ENCODE results near the gene FAR1.

FAR1 gene

DNA sequence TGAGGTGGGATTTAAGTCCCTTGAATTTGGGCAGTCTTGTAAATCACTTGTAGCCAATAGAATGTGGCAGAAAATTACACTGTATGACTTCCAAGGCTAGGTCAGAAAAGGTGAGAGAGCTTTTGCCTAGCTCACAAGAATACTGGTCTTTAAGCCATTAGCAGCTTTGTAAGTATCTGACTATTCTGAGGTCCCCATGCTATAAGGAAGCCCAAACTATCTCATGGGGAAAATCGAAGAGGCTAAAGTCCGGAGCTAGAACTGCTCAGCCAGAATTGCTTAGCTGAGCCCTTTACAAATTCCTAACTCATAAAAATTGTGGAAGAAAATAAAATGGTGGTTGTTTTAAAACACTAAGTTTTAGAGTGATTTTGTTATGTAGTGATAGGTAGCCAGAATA, 13.0 kb downstream of the FAR1 start:
- TF ChIP-seq ZNF274 (IDR thresholded peaks at IDR 0.05; ENCODE audit: low read depth, low read length) = no peak
- H3K4me3 ChIP-seq (ENCODE audit: low read length) = no peak overlapping the region

DNA sequence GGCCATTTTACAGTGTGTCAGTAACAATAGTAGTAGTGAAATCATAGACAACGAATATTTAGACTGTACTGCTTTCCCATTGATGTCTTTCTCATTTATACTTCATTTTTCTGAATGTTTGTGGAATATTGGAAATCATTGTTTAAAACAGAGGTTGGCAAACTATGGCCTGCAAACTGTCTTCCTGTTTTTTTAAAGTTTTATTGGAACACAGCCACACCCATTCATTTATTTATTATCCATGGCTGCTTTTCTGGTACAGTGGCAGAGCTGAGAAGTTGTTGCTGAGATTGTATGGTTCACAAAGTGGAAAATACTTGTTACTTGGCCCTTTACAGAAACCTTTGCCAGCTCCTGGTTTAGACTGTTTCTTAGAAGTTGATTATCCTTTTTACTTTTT, 13.7 kb downstream of the FAR1 start:
- no peak overlapping the region for H3K4me3 ChIP-seq (ENCODE audit: low read length)
- TF ChIP-seq ZNF274 (IDR thresholded peaks at IDR 0.05; ENCODE audit: low read depth, low read length) = no peak

DNA sequence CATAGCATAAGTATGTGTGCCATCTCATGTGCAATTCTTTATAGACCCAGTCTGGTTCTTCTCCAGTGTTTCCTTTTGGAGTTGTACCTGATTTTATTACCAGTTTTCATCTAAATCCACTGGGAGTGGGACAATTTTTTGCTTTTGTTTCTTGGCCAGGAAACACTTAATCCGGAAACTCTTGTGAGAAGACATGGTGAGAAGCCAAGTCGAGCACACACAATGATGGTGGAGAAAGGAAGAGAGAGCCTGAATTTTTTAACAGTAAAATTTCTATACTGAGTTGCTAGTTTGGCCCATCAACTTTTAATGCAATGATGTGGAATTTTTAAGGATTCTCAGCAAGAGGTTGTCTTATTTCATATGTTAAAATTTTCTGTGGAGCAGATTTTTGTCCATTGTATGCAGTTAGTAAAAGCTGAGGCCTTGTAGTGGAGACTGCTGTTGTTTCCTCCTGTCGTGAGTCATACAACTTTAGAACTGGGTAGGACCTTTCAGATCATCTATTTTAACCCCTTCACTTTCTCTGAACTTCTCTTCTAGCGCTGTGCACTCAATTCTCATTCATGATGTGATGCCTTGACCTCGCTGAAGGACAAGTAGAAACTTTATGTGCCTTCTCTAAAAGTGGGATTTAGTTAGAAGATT, 17.1 kb downstream of the FAR1 start:
- TF ChIP-seq ZNF274 (IDR thresholded peaks at IDR 0.05; ENCODE audit: low read depth, low read length) = no peak
- H3K4me3 ChIP-seq (ENCODE audit: low read length) = no peak overlapping the region

DNA sequence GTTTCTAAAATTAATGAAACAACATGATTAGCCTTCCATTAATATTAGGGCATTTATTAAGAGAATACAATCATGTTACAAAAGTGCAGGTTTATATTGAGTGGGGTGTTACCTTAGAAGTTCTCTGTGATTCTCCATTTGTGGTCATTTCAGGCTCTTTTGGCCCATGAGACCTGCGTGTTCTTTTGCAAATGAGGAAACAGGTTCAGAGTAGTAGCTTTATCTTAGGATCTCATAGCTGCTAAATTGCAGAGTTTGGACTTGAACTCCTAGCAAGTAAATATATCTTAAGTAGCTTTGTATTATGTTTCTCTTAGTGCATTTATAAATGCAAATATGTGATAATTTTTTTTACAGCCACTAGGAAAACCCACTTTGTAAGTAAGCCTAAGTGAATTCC, 18.3 kb downstream of the FAR1 start:
- no peak for TF ChIP-seq ZNF274 (IDR thresholded peaks at IDR 0.05; ENCODE audit: low read depth, low read length)
- no peak overlapping the region for H3K4me3 ChIP-seq (ENCODE audit: low read length)

DNA sequence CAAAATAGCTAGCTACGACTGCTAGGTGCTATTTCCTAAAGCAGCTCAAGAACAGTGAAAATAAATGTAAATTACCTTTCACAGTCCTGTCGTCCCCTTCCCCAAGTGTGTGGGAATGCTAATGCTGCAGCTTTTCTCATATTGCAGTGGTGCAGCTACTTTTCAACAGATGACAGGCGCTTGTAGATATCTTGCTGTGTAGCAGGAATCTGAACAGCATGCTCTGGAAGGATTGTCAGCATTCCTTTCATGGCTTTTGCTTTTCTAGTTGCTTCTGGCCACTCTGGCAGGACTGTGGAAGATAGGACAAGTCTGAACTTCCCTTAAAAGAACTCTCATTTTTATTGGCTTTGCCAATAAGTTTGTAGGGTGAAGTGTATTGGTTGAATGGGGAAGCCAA, 18.8 kb downstream of the FAR1 start:
- no peak for TF ChIP-seq ZNF274 (IDR thresholded peaks at IDR 0.05; ENCODE audit: low read depth, low read length)

DNA sequence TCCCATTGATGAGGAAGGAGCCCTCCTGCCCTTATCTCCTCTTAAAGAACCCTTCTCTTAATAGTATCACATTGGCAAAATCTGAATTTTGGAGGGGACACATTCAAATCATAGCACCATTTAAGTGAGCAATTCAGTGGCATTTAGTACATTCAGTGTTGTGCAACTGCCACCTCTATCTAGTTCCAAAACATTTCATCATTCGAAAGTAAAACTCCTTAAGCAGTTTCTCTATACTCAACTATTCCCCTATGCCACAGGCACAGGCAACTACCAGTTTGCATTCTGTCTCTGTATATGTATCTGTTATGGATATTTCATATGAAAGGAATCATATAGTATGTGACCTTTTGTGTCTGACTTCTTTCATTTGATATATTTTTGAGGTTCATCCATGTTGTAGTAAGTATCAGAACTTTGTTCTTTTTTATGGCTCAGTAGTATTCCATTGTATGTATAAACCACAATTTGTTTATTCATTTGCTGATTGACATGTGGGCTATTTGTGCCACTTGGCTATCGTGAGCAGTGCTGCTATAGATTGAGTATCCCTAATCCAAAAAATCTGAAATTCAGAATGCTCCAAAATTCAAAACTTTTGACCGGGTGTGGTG, 22.9 kb downstream of the FAR1 start:
- no peak overlapping the region for H3K4me3 ChIP-seq (ENCODE audit: low read length)
- no peak for TF ChIP-seq ZNF274 (IDR thresholded peaks at IDR 0.05; ENCODE audit: low read depth, low read length)

More for the DNA sequence above, 18.8 kb downstream of the FAR1 start:
- H3K4me3 ChIP-seq (ENCODE audit: low read length) = no peak overlapping the region

DNA sequence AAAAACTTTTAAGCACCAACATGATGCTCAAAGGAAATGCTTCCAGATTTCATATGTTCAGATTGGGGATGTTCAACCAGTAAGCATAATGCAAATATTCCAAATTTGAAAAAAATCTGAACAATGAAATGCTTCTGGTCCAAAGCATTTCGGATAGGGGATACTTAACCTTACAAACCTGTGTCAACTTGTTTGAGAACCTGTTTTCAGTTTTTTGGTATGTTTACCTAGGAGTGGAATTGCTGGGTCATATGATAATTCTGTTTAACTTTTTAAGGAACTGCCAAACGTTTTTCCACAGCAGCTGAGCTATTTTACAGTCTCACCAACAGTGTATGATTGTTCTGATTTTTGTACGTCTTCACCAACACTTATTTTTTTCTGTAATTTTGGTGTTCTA, 23.7 kb downstream of the FAR1 start:
- no peak for TF ChIP-seq ZNF274 (IDR thresholded peaks at IDR 0.05; ENCODE audit: low read depth, low read length)
- no peak overlapping the region for H3K4me3 ChIP-seq (ENCODE audit: low read length)

DNA sequence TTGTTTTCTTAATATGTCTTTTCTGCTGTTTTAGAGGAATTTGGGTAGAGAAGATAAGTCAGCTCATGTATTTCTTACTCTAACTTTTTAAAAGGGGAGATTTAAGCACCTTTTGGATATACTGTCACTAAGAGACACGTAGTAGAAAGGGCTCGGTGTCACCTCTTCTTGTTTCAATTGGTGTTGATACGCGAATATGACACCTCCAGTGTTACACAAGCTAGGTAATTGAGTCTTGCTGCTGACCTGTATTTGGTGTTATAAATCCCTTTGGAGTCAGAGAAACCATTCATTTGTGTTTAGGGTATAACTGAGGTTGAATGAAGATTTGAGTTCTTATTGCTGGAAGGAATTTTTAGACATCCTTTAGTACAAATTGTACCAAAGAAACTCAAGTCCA, 25.6 kb downstream of the FAR1 start:
- no peak for TF ChIP-seq ZNF274 (IDR thresholded peaks at IDR 0.05; ENCODE audit: low read depth, low read length)
- no peak overlapping the region for H3K4me3 ChIP-seq (ENCODE audit: low read length)

DNA sequence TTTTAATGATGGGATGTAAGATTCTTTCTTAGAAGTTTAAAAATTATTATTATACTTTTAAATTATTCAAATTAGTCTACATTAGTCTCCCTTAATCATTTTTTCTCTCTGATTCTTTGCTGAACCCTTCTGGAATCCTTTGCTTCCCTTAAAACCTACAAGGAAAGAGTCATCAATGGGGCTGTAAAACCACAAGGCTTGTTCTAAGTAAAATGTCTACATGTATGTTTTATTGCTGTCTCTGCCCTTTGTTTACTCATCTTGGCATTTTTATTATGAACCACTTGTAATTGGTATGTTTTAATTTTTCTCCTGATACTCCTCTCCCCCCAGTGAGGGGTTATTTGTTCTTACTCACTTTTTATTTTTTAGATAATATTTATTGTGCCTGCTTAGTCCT, 27.4 kb downstream of the FAR1 start:
- TF ChIP-seq ZNF274 (IDR thresholded peaks at IDR 0.05; ENCODE audit: low read depth, low read length) = no peak
- H3K4me3 ChIP-seq (ENCODE audit: low read length) = no peak overlapping the region

DNA sequence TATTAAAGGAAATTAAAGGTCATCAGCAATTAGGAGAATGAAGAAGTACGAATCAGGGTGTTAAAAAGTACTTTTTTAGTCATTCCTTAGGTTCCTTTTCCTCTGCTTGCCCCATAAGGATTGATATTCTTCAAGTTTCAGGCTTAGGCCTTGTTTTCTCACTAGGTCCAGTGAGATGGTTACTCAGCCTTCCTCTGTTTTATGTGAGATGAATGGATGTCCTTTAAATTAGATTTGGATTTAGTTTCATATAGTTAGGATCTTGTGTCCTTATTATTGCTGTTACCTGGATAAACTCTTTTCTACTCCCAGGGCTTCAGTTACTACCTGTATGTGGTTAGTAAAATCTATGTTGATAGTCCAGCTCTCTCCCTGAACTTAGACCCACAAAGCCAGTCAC, 29.2 kb downstream of the FAR1 start:
- H3K4me3 ChIP-seq (ENCODE audit: low read length) = no peak overlapping the region

DNA sequence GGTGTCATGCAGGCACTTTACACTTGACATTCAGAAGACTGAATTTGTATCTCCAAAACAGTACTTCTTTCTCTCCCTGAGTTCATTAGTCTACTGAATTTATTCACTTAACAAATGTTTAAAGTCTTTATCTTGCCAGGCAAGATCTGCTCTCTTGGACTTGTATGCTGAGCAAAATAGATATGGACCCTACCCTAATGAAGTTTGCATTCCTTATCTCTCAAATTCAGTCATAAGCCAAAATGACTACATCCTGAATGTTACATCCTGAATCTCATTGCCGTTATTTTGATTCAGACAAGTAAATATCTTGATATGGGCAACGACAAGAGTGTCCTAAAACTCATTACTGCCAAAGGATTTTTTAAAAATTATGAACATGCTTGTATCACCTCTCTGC, 29.7 kb downstream of the FAR1 start:
- TF ChIP-seq ZNF274 (IDR thresholded peaks at IDR 0.05; ENCODE audit: low read depth, low read length) = no peak

More for the DNA sequence above, 29.2 kb downstream of the FAR1 start:
- no peak for TF ChIP-seq ZNF274 (IDR thresholded peaks at IDR 0.05; ENCODE audit: low read depth, low read length)

DNA sequence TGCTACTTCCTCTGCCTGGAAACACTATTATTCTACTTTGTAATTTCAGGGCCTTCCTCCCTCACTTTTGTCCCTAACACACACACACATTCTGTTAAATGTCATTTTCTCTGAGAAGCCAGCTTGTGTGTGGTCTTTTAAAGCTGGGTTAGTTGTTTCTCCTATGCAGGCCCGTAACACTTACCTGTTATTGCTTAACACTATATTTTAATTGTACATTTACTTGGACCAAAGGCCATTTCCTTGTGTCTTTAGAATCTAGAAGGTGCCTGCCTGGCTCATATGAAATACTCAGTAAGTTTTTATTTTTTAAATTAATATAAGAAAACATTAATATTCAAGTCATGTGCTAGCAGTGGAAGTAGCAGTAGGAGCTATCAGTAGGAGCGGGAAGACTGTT, 30.6 kb downstream of the FAR1 start:
- TF ChIP-seq ZNF274 (IDR thresholded peaks at IDR 0.05; ENCODE audit: low read depth, low read length) = no peak
- no peak overlapping the region for H3K4me3 ChIP-seq (ENCODE audit: low read length)

More for the DNA sequence above, 29.7 kb downstream of the FAR1 start:
- H3K4me3 ChIP-seq (ENCODE audit: low read length) = no peak overlapping the region

DNA sequence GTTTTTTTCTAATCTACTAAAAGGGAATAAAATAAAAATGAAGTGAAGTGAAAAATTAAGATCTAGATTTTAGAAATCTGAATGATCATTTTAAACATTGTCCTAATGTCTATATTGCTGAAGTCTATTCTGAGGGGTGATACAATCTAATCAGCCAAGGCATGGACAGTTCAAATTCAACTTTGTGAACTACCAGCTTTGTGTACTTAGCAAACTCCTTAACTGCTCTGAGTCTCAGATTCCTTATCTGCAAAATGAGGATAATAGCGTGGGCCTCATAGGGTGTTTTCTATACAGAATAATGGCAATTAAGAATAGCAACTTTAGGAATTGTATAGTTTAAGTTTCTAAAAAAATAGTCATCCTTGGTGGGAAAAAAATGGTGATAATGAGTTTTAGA, 31.4 kb downstream of the FAR1 start:
- no peak for TF ChIP-seq ZNF274 (IDR thresholded peaks at IDR 0.05; ENCODE audit: low read depth, low read length)
- H3K4me3 ChIP-seq (ENCODE audit: low read length) = no peak overlapping the region

DNA sequence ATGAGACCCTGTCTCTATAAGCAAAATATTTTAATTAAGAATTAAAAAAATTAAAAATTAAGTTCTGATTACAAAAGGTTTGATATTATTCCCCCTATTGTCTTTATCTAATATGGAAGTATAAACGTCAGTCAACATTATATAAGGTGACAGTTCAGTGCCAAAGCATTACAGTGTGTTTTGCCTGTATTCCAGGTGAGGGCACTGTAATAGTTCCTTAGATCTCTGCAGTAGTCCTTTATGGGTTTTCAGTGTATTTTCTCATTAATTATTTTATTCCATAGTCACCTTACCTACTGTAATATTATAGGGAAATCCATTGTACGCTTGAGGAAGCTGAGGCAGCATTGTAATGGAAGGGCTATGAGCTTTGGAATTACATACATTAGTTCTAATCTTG, 33.0 kb downstream of the FAR1 start:
- no peak for TF ChIP-seq ZNF274 (IDR thresholded peaks at IDR 0.05; ENCODE audit: low read depth, low read length)
- H3K4me3 ChIP-seq (ENCODE audit: low read length) = no peak overlapping the region

DNA sequence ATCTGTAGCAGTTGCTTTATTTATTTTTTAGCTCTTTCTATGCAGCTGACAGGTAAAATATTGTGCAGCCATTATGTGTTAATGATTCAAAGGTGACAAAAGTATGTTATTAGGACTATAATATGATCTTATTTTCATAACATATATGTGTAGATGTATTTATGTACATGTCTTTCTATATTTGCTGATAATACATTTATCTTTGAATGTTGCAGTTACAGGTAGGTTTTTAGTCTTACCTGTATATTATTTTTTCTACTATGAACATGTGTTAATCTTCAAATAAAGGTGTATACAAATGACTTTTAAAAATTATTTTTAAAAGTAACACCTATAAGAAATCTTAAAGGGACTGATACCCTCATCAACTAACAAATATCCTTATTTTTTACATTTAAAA, 33.6 kb downstream of the FAR1 start:
- no peak for TF ChIP-seq ZNF274 (IDR thresholded peaks at IDR 0.05; ENCODE audit: low read depth, low read length)
- H3K4me3 ChIP-seq (ENCODE audit: low read length) = no peak overlapping the region

DNA sequence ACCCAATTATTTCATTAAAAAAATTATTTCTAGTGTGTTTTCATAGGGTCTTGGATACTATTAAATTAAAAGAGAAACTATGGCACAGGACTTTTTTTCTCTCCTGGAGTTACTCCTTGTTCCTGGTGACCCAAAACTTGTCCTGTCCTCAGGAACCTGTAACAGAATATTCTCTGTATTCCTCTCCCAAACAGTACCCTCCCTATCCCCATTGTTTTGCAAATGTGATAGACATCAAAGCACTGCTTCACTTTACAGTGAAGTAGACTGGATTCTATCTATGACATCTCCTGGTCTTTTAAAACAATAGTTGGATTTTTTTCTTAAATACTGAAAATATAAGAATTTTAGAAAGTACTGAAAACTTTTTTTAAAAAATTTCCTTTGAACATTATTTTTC, 37.2 kb downstream of the FAR1 start:
- TF ChIP-seq ZNF274 (IDR thresholded peaks at IDR 0.05; ENCODE audit: low read depth, low read length) = no peak
- H3K4me3 ChIP-seq (ENCODE audit: low read length) = no peak overlapping the region

All from GM08714 (cell line).